Umbilical cord (tissue), 2 donors: ENCODE measurements around the gene TARS3. TPM values are rescaled to one million over a fixed set of nuclear protein-coding genes. Genes with fewer than 3 reads are reported as not detected.
"Not testable (repeated sequence)": the region's sequence is repeated elsewhere in the genome, so short reads cannot be mapped to it uniquely, and the experiment has no call there.

Source experiments
- DNase-seq: peaks from one replicate; pipeline ENCODE4 v3.0.0-alpha.2; 2015; ENCODE audit warnings: low spot score
- total RNA-seq: library from RNA; depleted of rRNA; stranded (reverse); fragments of >200 nt; gene quantifications from one replicate; pipeline ENCODE4 v1.2.3, GENCODE V29; 2014; ENCODE audit warnings: low replicate concordance; ENCODE audit not compliant: insufficient read depth

Gene TARS3
- total RNA-seq = 15.9 TPM

DNA sequence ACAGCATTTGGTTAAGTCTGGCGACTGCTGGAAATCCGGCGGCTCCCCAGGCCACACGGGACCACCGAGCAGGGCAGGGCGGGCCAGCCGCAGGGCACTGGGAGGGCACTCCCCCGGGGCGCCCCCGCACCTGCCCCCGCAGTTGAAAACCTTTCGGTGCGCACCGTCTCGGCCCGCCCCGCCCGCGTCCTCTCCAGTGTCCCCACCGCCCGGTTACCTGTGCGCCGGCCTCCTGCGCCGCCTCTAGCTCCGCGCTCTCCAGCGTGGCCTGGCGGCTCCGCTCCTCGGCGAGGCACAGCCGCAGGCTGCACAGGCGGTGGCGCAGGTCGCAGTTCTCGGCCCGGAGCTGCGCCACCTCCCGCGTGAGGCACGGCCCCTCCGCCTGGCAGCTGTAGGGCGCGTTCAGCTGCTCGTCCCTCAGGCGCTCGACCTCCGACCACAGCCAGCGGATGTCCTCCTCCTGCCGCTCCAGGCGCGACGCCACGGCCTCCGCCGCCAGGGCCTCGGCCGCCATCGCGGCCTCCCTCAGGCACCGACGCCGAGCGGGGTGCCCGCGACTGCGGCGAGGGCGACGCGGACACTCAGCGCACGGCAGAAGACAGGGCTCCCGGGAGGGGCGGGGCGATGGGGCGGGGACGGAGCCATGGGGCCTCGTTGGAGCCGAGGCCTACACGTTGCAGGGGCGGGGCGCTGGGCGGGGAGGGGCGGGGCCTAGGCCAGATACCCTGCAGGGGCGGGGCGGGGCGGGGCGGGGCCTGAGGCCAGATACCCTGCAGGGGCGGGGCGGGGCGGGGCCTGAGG lies at the start of gene TARS3:
TARS3 (minus strand) TSS at position 600 of the 801 bp plus-strand sequence; CDS start at position 514, 86 bp downstream.
- DNase-seq = peak; percentile 94

DNA sequence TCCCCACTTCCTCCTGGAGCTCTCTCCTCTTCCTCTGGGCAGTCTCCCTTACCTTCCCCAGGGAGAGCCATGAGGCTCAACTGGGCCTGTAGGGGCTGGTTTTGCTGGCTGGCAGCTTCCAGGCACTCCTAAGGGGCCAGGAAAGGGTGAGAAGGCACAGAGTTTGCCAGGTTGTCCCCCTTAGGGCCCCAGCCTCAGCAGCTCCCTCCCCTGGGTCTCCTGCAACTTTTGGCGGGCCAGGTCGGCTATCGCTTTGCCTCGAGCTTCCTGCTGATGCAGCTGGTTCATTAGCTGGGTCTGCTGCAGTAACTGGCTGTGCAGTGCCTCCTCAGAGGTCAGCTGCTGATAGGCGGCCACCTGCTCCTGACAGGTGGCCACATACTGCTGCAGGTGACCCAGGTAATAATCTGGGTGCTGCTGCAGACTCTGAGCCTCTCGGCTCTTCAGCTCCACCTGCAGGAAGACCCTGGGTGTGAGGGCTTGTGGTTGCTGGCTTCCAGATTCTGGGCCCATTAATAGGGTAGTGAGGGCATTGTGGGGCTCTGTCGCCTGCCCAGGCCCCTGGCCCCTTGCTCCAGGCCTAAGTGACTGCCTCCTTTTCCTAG lies 49.3 kb upstream of the TARS3 start:
- no peak for DNase-seq

DNA sequence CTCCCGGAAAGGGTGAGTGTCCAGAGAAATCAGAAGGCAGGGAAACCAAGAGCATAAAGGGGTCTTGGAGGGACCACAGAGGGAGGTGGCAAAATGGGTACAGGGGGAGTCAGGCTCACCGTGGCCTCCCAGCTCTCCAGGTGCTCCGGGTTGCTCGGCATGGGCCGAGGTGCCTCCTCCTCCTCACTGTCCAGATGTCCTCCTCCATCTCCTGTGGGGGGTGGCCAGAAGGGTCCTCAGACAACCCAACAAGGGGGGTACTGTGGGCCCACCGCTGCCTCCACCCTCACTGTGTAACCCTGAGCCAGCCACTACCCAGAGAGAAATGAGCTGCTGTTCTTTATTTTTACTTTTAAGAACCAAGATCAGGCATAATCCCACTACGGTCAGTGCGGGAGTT lies 48.6 kb upstream of the TARS3 start:
- no peak for DNase-seq

- DNase-seq = not testable (repeated sequence)
These were observed 42.9 kb upstream of the TARS3 start for GRCh38 chr15:101767083-101767640.

- no peak for DNase-seq
These were observed 41.6 kb upstream of the TARS3 start for GRCh38 chr15:101765772-101766456.

GRCh38 chr15:101765340-101765671 lies 41.0 kb upstream of the TARS3 start:
- DNase-seq = not testable (repeated sequence)

- DNase-seq = not testable (repeated sequence)
These were observed 40.5 kb upstream of the TARS3 start for GRCh38 chr15:101764669-101765339.

GRCh38 chr15:101746716-101747082 lies 22.4 kb upstream of the TARS3 start:
- not testable (repeated sequence) for DNase-seq

GRCh38 chr15:101734837-101735236 lies 10.6 kb upstream of the TARS3 start:
- not testable (repeated sequence) for DNase-seq

GRCh38 chr15:101733545-101733944 lies 9.3 kb upstream of the TARS3 start:
- no peak for DNase-seq

DNA sequence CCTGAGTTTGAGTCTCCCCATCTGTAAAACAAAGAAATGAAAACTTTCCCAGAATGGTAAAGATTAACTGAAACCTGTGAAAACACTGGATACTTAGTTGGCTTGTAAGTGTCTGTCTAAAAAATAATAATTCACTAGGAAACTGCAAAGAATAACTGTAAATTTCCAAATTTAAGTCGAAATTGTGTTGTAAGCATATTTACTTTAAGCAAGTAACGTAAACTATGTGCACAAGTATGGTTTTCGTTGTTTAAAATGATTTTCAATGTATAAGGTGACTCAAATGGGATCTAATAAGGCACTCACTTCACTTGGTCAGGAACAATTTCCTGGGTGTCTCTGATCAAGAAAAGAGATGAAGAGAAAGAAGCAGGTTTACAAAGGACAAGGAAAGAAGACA lies 8.5 kb upstream of the TARS3 start:
- DNase-seq = no peak

- DNase-seq = no peak
These were observed 7.5 kb upstream of the TARS3 start for GRCh38 chr15:101731746-101732145.

DNA sequence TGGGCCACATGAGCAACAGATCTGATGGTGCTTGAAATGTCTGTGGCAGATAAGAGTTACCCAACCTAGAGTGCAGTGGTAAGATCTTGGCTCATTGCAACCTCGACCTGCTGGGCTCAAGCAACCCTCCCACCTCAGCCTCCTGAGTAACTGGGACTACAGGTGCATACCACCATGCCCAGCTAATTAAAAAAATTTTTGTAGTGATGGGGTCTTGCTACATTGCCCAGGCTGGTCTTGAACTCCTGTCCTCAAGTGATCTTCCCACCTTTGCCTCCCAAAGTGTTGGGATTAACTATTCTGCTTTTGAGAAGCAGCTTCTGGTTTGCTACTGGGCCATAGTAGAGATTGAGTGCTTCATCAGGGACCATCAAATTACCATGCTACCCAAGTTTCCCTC lies 2.9 kb upstream of the TARS3 start:
- no peak for DNase-seq

- DNase-seq = no peak
These were observed 800 bp upstream of the TARS3 start for GRCh38 chr15:101725073-101725472.

DNA sequence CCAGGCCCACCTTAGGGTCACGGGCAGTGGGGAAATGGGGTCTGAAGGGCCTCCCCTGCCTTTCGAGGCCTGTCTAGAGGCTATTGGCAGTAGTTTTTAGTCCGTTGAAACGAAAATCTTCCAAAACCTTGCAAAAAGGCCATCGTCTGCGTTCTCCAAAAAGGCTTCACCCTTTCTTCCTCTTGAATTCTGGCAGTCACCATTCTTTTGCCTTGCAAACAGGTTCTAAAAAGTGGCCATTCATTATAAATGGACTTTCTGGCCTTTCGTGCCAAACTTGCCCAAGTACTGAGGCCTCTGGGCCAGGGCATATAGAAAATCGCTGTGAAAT lies 367 bp upstream of the TARS3 start:
- DNase-seq = no peak

- DNase-seq = peak; percentile 28
These were observed 951 bp downstream of the TARS3 start for GRCh38 chr15:101723171-101723873.

GRCh38 chr15:101718896-101719295 lies 5.4 kb downstream of the TARS3 start:
- no peak for DNase-seq

GRCh38 chr15:101712078-101712477 lies 12.2 kb downstream of the TARS3 start:
- DNase-seq = no peak

DNA sequence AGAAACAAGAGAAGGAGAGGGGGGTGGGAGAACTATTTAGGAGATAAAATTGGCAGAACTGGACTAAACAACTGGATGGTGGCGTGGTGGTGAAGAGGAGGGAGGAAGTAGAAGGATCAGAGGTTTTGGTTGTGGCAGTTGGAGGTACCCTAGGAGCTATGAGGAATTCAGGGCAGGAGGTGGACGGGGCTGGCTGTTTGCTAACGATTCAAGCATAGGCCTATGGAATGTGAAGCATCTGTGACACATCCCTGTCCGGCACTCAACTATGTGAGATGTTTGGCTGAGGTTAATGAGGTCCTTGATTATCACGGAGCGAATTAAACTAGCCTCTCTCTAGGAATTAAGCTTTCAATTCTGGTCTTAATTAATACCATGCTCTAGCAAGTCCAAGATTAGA lies 13.5 kb downstream of the TARS3 start:
- no peak for DNase-seq

GRCh38 chr15:101709466-101709865 lies 14.8 kb downstream of the TARS3 start:
- DNase-seq = no peak

DNA sequence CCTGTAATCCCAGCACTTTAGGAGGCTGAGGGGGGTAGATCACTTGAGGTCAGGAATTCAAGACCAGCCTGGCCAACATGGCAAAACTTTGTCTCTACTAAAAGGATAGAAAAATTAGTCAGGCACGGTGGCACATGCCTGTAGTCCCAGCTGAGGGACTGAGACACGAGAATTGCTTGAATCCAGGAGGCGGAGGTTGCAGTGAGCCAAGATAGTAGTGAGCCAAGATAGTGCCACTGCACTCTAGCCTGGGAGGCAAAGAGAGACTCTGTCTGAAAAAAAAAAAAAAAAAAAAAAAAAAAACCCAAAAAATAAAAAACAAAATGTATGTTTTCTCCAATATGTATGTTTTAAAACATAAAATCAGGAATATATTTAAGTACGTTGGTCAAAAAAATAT lies 16.3 kb downstream of the TARS3 start:
- DNase-seq = no peak
